Esophagus muscularis mucosa (tissue), 3 donors: ENCODE measurements around the gene TPD52L2.

Experiments
- POLR2AphosphoS5 ChIP-seq, 2 donors: sonication (generic); formaldehyde crosslinking; IDR thresholded peaks; one replicate each; pipeline ENCODE4 v1.6.1; 2017; ENCODE audit warnings: antibody characterized with exemption in 2 of 2
- TF ChIP-seq, protein P1 (sequence below), 3 experiments: fragments of 200-600 bp in 2 of 3; fragments of 450-650 bp in 1 of 3; sonication (generic) in 2 of 3; IDR thresholded peaks; one replicate each; pipeline ENCODE4 v1.5.1; 2017 to 2019; ENCODE audit warnings: antibody characterized with exemption in 3 of 3, mild to moderate bottlenecking in 2 of 3, moderate library complexity in 1 of 3

DNA sequence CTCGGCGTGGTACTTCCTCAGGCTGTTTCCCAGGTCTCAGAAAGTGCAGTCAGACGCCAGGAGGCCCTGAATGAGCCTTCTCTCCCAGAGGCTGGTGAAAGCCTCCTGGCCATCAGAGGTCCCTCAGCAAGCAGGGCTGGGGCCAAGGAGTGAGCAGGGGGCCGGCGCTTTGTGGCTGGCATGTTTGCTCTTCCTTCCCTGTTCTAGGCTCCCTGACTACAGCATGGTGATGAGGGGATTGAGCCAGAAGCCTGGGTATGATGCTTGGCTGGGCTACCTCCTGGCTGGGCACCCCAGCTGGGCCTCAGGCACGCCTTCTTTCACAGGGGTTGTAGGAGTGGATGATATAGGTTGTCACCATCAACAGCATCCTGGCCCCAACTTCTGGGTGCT lies 18.1 kb downstream of the TPD52L2 start:
- TF ChIP-seq, protein P1, sequence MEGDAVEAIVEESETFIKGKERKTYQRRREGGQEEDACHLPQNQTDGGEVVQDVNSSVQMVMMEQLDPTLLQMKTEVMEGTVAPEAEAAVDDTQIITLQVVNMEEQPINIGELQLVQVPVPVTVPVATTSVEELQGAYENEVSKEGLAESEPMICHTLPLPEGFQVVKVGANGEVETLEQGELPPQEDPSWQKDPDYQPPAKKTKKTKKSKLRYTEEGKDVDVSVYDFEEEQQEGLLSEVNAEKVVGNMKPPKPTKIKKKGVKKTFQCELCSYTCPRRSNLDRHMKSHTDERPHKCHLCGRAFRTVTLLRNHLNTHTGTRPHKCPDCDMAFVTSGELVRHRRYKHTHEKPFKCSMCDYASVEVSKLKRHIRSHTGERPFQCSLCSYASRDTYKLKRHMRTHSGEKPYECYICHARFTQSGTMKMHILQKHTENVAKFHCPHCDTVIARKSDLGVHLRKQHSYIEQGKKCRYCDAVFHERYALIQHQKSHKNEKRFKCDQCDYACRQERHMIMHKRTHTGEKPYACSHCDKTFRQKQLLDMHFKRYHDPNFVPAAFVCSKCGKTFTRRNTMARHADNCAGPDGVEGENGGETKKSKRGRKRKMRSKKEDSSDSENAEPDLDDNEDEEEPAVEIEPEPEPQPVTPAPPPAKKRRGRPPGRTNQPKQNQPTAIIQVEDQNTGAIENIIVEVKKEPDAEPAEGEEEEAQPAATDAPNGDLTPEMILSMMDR (IDR thresholded peaks at IDR 0.05) = no peak
- no peak for TF ChIP-seq POLR2AphosphoS5 (IDR thresholded peaks at IDR 0.05)
